Left ventricle myocardium inferior (tissue), 1 donor: Measurements from ENCODE around the gene NKD1. TPM values are rescaled to one million over a fixed set of nuclear protein-coding genes. Genes with fewer than 3 reads are reported as not detected.

Experiments used
- DNase-seq: peaks from one replicate; pipeline ENCODE4 v3.0.0-alpha.2; 2020
- H3K27ac ChIP-seq: fragments of 200-600 bp; replicated peaks from 2 replicates; pipeline ENCODE4 v1.8.0; 2021
- H3K27me3 ChIP-seq: fragments of 200-600 bp; 2 replicates; pipeline ENCODE4 v1.8.0; 2021; ENCODE audit warnings: low read depth
- H3K36me3 ChIP-seq: fragments of 200-600 bp; 2 replicates; pipeline ENCODE4 v1.8.0; 2021
- H3K4me1 ChIP-seq: fragments of 200-600 bp; 2 replicates; pipeline ENCODE4 v1.8.0; 2021
- H3K4me3 ChIP-seq: fragments of 200-600 bp; 2 replicates; pipeline ENCODE4 v1.8.0; 2021; ENCODE audit warnings: mild to moderate bottlenecking, moderate library complexity
- H3K9me3 ChIP-seq: fragments of 200-600 bp; replicated peaks from 2 replicates; pipeline ENCODE4 v1.8.0; 2021
- CTCF ChIP-seq: fragments of 200-600 bp; IDR thresholded peaks from 2 replicates; pipeline ENCODE4 v1.8.0; 2021; ENCODE audit warnings: antibody characterized with exemption, mild to moderate bottlenecking, borderline replicate concordance
- intact Hi-C: fragments of 100-400 bp; cut with micrococcal nuclease; formaldehyde crosslinking; loops from one replicate; pipeline ENCODE4 v1.11.0; 2022
- total RNA-seq: library from RNA; stranded (reverse); fragmentation: NEBNext Ultra II Directional; extraction: Animal tissue kit (Norgen Biotek cat#: 25700); gene quantifications from one replicate; pipeline ENCODE4 v1.2.1, GENCODE V29; 2021
- donor health status: DM: no; HTN: yes; CAD: no; lungs with severe emphysema.

Gene NKD1
- total RNA-seq, 1 donor from 2014 or later: 1.5 TPM

- Histone ChIP-seq H3K36me3 (no peaks in the 10 kb centered on the region), H3K27me3 (peaks cover 22% of the 10 kb centered on the region), H3K4me1 (no peaks in the 10 kb centered on the region), H3K4me3 (no peak overlapping the region), H3K9me3 (peaks cover 60% of the 10 kb centered on the region), H3K27ac (no peak overlapping the region)
- no peak for DNase-seq
- intact Hi-C loops: no loop called here
- TF ChIP-seq CTCF: no peak
Measured at GRCh38 chr16:50516890-50517289, 31.3 kb upstream of the NKD1 start.

GRCh38 chr16:50517450-50518252 is 30.5 kb upstream of the NKD1 start:
- Histone ChIP-seq H3K4me3 (no peak overlapping the region), H3K9me3 (peaks cover 53% of the 10 kb centered on the region), H3K4me1 (no peaks in the 10 kb centered on the region), H3K36me3 (no peaks in the 10 kb centered on the region), H3K27ac (no peak overlapping the region), H3K27me3 (peaks cover 29% of the 10 kb centered on the region)
- intact Hi-C loops: no loop called here
- no peak for TF ChIP-seq CTCF
- no peak for DNase-seq

DNA sequence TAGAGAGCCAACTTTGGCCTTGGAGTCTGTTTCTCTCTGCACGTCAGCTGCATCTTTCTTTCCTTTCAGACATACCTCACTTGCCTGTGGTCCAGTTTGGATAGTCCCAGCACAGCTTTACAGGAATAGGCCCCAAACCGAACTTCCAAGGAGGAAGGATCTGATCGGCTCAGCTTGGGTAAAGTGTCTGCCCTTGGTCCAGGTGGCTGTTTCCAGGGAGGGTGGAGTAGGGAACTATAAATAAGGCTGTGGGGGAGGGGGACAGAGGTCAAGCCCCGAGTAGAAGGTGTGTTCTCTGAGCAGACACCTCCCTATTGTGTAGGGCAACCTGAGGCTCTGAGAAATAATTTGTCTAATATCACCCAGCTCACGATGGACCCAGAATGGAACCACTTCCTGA is 29.2 kb upstream of the NKD1 start:
- TF ChIP-seq CTCF: no peak
- H3K4me3 ChIP-seq: no peak overlapping the region
- H3K27ac ChIP-seq: no peak overlapping the region
- intact Hi-C loops: no loop called here
- no peak for DNase-seq
- H3K27me3 ChIP-seq: peaks cover 43% of the 10 kb centered on the region
- H3K36me3 ChIP-seq: no peaks in the 10 kb centered on the region
- peaks cover 39% of the 10 kb centered on the region for H3K9me3 ChIP-seq
- no peaks in the 10 kb centered on the region for H3K4me1 ChIP-seq

- no peak overlapping the region for H3K4me3 ChIP-seq
- peaks cover 48% of the 10 kb centered on the region for H3K27me3 ChIP-seq
- no peaks in the 10 kb centered on the region for H3K36me3 ChIP-seq
- no peaks in the 10 kb centered on the region for H3K4me1 ChIP-seq
- no peak overlapping the region for H3K27ac ChIP-seq
- DNase-seq: no peak
- intact Hi-C loops: no loop called here
- peaks cover 33% of the 10 kb centered on the region for H3K9me3 ChIP-seq
- no peak for TF ChIP-seq CTCF
Measured at GRCh38 chr16:50519602-50520001, 28.6 kb upstream of the NKD1 start.

- intact Hi-C loops: no loop called here
- peaks cover 58% of the 10 kb centered on the region for H3K27me3 ChIP-seq
- peaks cover 23% of the 10 kb centered on the region for H3K9me3 ChIP-seq
- H3K4me3 ChIP-seq: no peak overlapping the region
- H3K27ac ChIP-seq: no peak overlapping the region
- H3K4me1 ChIP-seq: no peaks in the 10 kb centered on the region
- H3K36me3 ChIP-seq: no peaks in the 10 kb centered on the region
- DNase-seq: no peak
- TF ChIP-seq CTCF: no peak
Measured at GRCh38 chr16:50520451-50521245, 27.5 kb upstream of the NKD1 start.
